Right lobe of liver (tissue), 4 donors: ENCODE results near the gene SGCD.

Experiments used
- CTCF ChIP-seq, 4 donors: fragments of 200-600 bp in 3 of 4; fragments of 450-650 bp in 1 of 4; IDR thresholded peaks; one replicate each; pipeline versions ENCODE4 v1.5.1 to v1.8.0; 2016 to 2022; ENCODE audit warnings: antibody characterized with exemption in 4 of 4, mild to moderate bottlenecking in 2 of 4
- POLR2A ChIP-seq: fragments of 450-650 bp; IDR thresholded peaks from one replicate; pipeline ENCODE4 v1.6.1; 2017; ENCODE audit warnings: antibody characterized with exemption, mild to moderate bottlenecking
- donor health status: DM: no; HTN: no; CAD: no.
- donor health status: DM: no; HTN: no; CAD: no.
- donor health status: DM: no; HTN: yes; CAD: no.

- TF ChIP-seq CTCF (IDR thresholded peaks at IDR 0.05), result no peak
- TF ChIP-seq POLR2A, result no peak
These were observed 452.5 kb downstream of the SGCD start for GRCh38 chr5:156779436-156779835.
